ENCODE data around the gene NUP62. TPM values are rescaled to one million over a fixed set of nuclear protein-coding genes. Genes with fewer than 3 reads are reported as not detected.
A peak's percentile ranks its signal among the peaks of the same experiment; 100 is the strongest.

Gene NUP62
- total RNA-seq, 2 donors from 2014 or later, result 29.9 to 34.3 TPM

GRCh38 chr19:49881186-49881585, 48.1 kb downstream of the NUP62 start:
- no peaks in the 10 kb centered on the region for H3K27me3 ChIP-seq (replicated peaks; ENCODE audit: insufficient read depth)
- TF ChIP-seq, protein P1, sequence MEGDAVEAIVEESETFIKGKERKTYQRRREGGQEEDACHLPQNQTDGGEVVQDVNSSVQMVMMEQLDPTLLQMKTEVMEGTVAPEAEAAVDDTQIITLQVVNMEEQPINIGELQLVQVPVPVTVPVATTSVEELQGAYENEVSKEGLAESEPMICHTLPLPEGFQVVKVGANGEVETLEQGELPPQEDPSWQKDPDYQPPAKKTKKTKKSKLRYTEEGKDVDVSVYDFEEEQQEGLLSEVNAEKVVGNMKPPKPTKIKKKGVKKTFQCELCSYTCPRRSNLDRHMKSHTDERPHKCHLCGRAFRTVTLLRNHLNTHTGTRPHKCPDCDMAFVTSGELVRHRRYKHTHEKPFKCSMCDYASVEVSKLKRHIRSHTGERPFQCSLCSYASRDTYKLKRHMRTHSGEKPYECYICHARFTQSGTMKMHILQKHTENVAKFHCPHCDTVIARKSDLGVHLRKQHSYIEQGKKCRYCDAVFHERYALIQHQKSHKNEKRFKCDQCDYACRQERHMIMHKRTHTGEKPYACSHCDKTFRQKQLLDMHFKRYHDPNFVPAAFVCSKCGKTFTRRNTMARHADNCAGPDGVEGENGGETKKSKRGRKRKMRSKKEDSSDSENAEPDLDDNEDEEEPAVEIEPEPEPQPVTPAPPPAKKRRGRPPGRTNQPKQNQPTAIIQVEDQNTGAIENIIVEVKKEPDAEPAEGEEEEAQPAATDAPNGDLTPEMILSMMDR (IDR thresholded peaks at IDR 0.05), result no peak

DNA sequence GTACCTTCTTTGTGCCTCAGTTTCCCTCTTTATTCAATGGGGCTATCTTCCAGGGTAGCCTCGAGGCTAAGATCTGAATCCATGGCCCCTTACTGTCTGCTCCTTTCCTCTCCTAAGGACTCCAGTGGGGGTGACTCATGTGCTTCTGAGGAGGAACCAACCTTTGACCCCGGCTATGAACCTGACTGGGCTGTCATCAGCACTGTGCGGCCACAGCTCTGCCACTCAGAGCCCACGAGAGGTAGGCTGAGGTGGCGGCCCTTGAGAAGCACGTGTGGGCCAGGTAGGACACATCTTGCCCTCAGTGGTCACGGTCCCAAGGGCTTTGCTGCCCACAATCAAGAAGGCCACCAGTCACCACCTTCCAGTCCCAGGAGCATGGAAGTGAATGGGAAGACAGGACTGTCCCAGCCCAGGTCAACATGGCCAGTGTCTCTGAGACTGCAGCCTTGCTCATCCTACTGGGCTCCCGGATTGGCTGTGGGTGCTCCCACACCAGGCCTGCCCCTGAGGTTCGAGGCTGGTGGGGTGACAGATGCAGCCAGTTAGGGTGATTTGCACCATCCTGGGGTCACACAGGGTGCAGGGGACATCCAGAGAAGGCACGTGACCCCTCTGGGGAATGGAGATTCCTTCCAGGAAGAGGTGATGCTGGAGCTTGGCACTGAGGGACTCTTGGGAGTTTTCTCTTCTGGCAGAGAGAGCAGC, 49.0 kb downstream of the NUP62 start:
- no peak for ATAC-seq (ENCODE audit: insufficient number of reproducible peaks, low FRiP score, low read depth)
- peaks cover 48% of the 10 kb centered on the region for H3K36me3 ChIP-seq
- H3K4me3 ChIP-seq, result no peak overlapping the region
- peaks cover 8 to 22% of the 10 kb centered on the region in 2 donors for H3K4me1 ChIP-seq (ENCODE audit: control insufficient read depth in 1 of 2, low read depth in 2 of 2)
- TF ChIP-seq, protein P1 (IDR thresholded peaks at IDR 0.05), result no peak
- DNase-seq (ENCODE audit: low spot score), result no peak
- H3K9me3 ChIP-seq, result no peaks in the 10 kb centered on the region
- no peak overlapping the region for H3K27ac ChIP-seq
- H3K27me3 ChIP-seq (replicated peaks; ENCODE audit: insufficient read depth), result no peaks in the 10 kb centered on the region

More at GRCh38 chr19:49881186-49881585, 48.1 kb downstream of the NUP62 start:
- no peaks in the 10 kb centered on the region for H3K9me3 ChIP-seq
- H3K4me3 ChIP-seq, result no peak overlapping the region
- H3K4me1 ChIP-seq (ENCODE audit: control insufficient read depth in 1 of 2, low read depth in 2 of 2), result peaks cover 3 to 15% of the 10 kb centered on the region in 2 donors
- peaks cover 48% of the 10 kb centered on the region for H3K36me3 ChIP-seq
- DNase-seq (ENCODE audit: low spot score) (no peak), ATAC-seq (ENCODE audit: insufficient number of reproducible peaks, low FRiP score, low read depth) (no peak)
- H3K27ac ChIP-seq, result no peak overlapping the region

DNA sequence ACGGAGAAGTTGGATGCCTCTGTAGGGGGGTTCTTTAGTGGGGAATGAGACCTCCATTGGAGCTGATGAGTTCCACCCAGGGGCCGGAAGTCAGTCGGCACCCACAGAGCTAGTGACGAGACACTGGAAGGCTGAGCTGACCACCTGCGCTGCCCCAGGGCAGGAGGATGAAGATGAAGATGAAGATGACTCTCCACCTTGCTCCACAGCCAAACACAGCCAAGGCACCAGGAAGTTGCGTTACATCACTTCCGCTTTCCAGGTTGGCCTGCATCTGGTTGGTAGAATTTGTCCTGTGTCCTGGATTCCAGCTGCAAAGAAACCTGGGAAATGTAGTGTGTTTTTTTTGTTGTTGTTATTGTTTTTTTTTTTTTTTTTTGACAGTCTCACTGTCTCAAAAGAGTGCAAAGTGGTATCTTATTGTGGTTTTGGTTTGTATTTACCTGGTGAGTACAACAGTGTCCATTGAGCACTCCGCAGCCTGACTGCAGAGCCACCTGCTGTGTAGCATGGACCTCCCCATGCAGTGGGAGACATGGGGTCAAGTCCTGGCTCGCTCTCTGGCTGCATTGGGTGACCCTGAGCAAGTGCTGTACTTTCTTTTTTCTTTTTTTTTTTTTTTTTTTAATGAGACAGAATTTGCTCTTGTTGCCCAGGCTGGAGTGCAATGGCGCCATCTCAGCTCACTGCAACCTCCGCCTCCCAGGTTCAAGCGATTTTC, 49.9 kb downstream of the NUP62 start:
- Histone ChIP-seq H3K9me3 (no peaks in the 10 kb centered on the region), H3K4me1 (ENCODE audit: control insufficient read depth in 1 of 2, low read depth in 2 of 2) (peaks cover 9 to 30% of the 10 kb centered on the region in 2 donors), H3K4me3 (no peak overlapping the region), H3K27ac (no peak overlapping the region), H3K27me3 (replicated peaks; ENCODE audit: insufficient read depth) (no peaks in the 10 kb centered on the region), H3K36me3 (peaks cover 40% of the 10 kb centered on the region)
- DNase-seq (ENCODE audit: low spot score) (no peak), ATAC-seq (ENCODE audit: insufficient number of reproducible peaks, low FRiP score, low read depth) (no peak)
- TF ChIP-seq, protein P1 (IDR thresholded peaks at IDR 0.05), result no peak

DNA sequence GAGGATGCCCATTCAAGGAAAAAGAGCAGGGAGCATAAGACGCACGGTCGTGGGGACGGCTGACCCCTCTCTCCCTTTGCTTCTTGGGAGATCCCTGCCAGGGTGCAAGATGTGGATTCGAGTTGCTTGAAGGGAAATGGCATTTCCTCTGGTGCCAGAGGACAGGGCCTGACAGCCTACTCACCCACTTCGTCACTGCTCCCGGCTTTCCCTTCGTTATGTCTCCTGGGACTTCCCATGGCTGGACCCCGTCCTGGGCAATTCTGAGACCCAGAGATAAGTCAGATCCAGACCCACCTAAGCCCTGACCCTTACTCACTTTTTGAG, 50.6 kb downstream of the NUP62 start:
- Histone ChIP-seq H3K4me1 (ENCODE audit: control insufficient read depth in 1 of 2, low read depth in 2 of 2) (peaks cover 9 to 30% of the 10 kb centered on the region in 2 donors), H3K36me3 (peaks cover 33% of the 10 kb centered on the region), H3K27me3 (replicated peaks; ENCODE audit: insufficient read depth) (no peaks in the 10 kb centered on the region), H3K27ac (peak overlapping the region in 1 of 2 donors; percentile 97), H3K9me3 (no peaks in the 10 kb centered on the region), H3K4me3 (peak overlapping the region; percentile 90)
- DNase-seq (ENCODE audit: low spot score) (no peak), ATAC-seq (ENCODE audit: insufficient number of reproducible peaks, low FRiP score, low read depth) (no peak)
- TF ChIP-seq, protein P1 (IDR thresholded peaks at IDR 0.05), result no peak

GRCh38 chr19:49877879-49878743, 51.2 kb downstream of the NUP62 start:
- Histone ChIP-seq H3K4me3 (peak overlapping the region; percentile 90), H3K27ac (peak overlapping the region; percentile 97 to 99), H3K36me3 (peaks cover 29% of the 10 kb centered on the region), H3K4me1 (ENCODE audit: control insufficient read depth in 1 of 2, low read depth in 2 of 2) (peaks cover 9 to 30% of the 10 kb centered on the region in 2 donors), H3K9me3 (no peaks in the 10 kb centered on the region), H3K27me3 (replicated peaks; ENCODE audit: insufficient read depth) (no peaks in the 10 kb centered on the region)
- peak; percentile 96 for DNase-seq (ENCODE audit: low spot score)
- TF ChIP-seq, protein P1 (IDR thresholded peaks at IDR 0.05), result no peak
- ATAC-seq (ENCODE audit: insufficient number of reproducible peaks, low FRiP score, low read depth), result peak; percentile 63
